Body of pancreas (tissue), 4 donors: ENCODE measurements around the gene ANKRD33.

Source experiments
- POLR2A ChIP-seq, 3 donors: fragments of 450-650 bp; IDR thresholded peaks; one replicate each; pipeline ENCODE4 v1.6.1; 2016; ENCODE audit warnings: antibody characterized with exemption in 3 of 3, mild to moderate bottlenecking in 2 of 3
- TF ChIP-seq, protein P1 (sequence below), 7 experiments: fragments of 450-650 bp in 4 of 7; fragments of 200-600 bp in 3 of 7; sonication (generic) in 3 of 7; IDR thresholded peaks; one replicate each; pipeline ENCODE4 v1.5.1; 2016 to 2019; ENCODE audit warnings: antibody characterized with exemption in 7 of 7

DNA sequence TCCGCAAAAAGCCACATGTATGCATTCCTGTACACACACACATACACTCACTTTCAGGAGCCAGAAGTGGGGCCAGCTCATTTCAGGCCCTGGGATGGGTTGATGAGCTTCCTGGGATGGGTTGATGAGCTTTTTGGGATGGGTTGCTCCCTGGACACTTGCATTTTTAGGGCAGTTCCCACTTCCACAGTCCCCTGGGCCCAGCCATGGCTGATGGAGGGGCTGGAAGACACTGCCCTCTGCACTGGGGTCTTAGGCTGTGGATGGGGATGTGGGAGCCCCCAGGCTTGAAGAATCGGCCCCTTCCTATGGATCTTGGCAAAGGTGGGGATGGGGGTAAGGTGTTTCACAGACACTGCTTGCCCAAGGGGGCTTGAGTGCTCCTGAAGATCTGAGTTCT, 32.1 kb downstream of the ANKRD33 start:
- TF ChIP-seq, protein P1, sequence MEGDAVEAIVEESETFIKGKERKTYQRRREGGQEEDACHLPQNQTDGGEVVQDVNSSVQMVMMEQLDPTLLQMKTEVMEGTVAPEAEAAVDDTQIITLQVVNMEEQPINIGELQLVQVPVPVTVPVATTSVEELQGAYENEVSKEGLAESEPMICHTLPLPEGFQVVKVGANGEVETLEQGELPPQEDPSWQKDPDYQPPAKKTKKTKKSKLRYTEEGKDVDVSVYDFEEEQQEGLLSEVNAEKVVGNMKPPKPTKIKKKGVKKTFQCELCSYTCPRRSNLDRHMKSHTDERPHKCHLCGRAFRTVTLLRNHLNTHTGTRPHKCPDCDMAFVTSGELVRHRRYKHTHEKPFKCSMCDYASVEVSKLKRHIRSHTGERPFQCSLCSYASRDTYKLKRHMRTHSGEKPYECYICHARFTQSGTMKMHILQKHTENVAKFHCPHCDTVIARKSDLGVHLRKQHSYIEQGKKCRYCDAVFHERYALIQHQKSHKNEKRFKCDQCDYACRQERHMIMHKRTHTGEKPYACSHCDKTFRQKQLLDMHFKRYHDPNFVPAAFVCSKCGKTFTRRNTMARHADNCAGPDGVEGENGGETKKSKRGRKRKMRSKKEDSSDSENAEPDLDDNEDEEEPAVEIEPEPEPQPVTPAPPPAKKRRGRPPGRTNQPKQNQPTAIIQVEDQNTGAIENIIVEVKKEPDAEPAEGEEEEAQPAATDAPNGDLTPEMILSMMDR (IDR thresholded peaks at IDR 0.05): no peak
- TF ChIP-seq POLR2A (IDR thresholded peaks at IDR 0.05): no peak
